LoVo (cell line): ENCODE data around the gene P2RX3.
A peak's percentile ranks its signal among the peaks of the same experiment; 100 is the strongest.
"Not testable (repeated sequence)": the region's sequence is repeated elsewhere in the genome, so short reads cannot be mapped to it uniquely, and the experiment has no call there.

ENCODE experiments used
- DNase-seq: peaks from one replicate; pipeline ENCODE4 v3.0.0-alpha.2; 2016; ENCODE audit warnings: low spot score

Gene P2RX3

GRCh38 chr11:57349491-57350274 lies 11.5 kb downstream of the P2RX3 start:
- peak; percentile 55 for DNase-seq

DNA sequence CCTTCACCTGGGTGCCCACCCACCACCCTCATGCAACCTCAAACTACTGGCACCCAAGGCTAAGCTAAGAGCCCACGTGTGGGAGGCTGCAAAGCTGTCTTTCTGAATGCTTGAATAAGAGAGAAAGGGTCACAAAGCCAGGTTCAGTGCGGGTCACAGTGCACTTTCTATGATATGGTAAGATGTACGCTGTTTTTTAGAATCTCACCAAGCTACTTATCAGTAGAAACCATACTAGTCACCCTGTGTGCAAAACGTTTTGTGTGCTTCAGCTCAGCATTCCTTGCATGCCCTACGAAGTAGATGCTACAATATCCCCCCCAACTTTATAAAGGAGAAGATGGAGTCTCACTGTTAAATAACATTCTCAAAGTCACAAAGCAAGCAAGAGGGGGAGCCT lies 14.9 kb downstream of the P2RX3 start:
- DNase-seq, result no peak

- DNase-seq, result no peak
Measured at GRCh38 chr11:57353446-57353845, 15.3 kb downstream of the P2RX3 start.

DNA sequence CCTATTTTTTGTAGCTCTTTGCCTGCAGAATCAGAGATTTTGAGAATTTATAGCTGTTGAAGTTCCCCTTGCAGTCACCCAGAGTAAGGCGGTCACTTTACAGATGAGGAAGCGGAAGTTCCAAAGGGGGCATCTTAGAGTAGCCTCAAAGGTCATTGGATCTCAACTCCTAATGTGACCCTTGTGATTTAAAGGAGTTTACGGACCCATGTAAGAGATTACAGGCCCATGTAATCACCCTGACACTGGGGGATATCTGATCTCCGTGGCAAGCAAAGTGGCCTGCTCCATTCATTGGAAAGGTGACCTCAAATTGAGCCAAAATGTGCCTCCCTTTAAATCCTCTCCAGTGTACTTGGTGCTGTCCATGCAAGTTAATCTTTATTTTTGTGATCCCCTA lies 15.7 kb downstream of the P2RX3 start:
- no peak for DNase-seq

DNA sequence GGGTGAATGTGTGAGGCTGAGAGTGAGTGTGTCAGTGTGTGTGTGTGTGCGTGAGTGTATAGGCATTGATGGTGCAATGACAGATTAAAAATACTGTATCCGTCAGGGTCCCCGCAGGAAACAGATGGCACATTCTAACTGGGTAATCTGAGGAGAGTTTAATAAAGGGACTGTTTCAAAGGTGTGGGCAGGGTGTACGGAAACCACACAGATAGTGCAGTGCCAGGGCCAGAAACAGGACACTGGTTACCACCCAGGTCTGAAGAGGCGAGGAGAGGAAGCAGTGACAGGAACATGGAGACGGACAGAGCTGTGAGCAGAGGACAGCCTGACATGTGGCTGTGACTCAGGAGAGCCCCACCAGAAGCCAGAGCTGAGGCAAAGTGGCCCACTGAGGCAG lies 16.5 kb downstream of the P2RX3 start:
- no peak for DNase-seq

DNA sequence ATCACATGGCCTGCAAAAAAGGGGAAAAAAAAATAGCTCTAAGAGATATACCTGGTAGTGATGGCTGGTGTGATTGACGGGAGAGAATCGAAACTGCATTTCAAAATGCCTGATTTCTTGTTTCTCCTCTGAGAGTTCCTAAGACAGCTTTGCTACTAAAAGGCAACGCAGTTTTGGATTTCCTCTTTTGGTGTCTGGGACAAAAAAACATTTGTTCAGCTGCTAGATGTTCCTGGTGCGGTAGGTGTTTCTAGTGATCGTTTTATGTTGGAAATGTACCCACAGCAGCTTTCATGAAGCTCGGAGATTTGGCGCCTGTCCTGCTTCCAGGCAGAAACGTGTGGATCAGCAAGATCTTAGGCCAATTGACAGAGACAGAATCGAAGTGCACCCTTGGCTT lies 18.1 kb downstream of the P2RX3 start:
- no peak for DNase-seq

- DNase-seq, result no peak
Measured at GRCh38 chr11:57357310-57357709, 19.2 kb downstream of the P2RX3 start.

- no peak for DNase-seq
Measured at GRCh38 chr11:57357856-57358255, 19.7 kb downstream of the P2RX3 start.

- no peak for DNase-seq
Measured at GRCh38 chr11:57358543-57358961, 20.4 kb downstream of the P2RX3 start.

DNA sequence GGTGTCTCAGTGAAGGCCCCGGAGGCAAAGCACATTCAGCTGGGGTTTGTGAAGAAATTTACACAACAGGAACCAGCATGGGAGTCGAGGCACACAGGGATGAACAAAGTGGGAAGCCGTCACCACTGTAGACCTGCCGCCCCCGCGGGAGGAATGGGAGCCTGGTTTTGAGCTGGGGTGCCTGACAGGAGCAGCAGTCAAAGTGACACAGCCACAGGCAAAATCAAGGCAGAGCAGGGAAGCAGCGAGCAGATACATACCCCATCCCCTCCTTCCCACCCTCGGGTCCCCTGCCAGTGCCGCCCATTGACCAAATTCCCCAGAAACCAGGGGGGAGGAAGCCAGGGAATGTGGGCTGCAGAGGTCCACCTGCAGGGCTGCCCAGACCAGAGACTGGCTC lies 20.8 kb downstream of the P2RX3 start:
- no peak for DNase-seq

DNA sequence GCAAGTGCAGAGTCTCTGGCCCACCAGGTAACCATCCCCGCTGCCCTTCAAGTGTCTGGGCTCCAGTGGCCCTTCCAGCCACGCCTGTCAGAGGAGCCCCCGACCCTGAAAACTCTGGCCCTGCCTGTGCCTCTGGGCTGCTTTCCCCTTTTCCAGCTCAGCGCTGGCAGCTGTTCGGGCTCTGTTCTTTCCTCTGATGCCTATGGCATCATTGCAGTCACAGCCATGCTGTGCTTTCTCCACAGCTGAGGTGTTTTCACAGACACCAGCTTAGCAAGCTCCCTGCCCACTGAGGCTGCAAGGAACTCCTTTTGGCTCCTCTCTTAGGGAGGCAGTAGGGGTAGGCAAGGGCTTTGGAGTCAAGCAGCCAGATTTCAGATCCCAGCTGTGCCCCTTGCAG lies 21.2 kb downstream of the P2RX3 start:
- DNase-seq, result no peak

DNA sequence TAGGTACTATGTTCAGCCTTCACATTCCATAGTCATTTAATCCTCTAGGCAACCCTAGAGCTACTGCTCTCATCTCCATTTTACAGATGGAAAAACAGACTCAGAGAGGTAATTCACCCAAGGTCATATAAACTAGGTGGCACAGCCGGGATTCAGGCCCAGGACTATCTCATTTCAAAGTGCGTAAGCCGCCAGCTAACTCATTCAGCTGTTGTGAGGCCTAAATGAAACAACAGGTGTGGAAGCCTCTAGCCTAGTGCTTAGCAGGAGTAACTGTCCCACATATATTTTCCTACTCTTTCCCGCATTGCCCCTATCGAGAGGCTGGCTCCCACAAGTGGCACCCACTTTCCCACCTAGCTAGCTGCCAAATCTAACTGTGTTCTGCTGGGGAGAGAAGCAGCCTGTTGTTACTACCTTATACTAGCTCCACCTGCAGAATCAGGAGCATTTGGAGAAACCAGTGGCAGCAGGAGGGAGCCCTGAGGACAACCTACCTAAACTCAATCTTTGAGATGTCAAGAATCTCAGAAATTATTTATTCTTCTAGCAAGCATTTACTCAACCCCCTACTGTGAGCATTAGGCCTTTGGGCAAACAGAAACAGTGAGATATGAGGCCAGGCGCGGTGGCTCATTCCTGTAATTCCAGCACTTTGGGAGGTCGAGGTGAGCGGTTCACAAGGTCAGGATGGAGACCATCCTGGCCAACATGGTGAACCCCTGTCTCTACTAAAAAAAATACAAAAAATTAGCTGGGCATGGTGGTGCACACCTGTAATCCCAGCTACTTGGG lies 21.9 kb downstream of the P2RX3 start:
- no peak for DNase-seq

DNA sequence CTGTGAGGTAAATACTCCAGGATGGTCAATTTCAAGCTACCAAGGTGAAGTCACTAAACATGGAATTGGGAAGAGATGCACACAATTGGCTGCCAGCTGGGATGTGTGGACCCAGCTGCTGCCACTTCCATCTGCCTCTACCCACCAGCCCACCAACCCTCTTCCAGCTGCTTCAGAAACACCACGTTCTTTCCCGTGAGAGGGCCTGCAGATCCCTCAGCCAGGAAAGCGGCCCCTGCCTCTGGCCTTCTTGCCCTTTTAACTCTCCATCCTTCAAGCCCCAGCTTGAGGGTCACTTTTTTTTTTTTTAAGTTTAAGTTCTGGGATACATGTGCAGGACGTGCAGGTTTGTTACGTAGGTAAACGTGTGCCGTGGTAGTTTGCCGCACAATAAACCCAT lies 22.8 kb downstream of the P2RX3 start:
- no peak for DNase-seq

- not testable (repeated sequence) for DNase-seq
Measured at GRCh38 chr11:57361420-57361819, 23.3 kb downstream of the P2RX3 start.

- no peak for DNase-seq
Measured at GRCh38 chr11:57361926-57362325, 23.8 kb downstream of the P2RX3 start.

DNA sequence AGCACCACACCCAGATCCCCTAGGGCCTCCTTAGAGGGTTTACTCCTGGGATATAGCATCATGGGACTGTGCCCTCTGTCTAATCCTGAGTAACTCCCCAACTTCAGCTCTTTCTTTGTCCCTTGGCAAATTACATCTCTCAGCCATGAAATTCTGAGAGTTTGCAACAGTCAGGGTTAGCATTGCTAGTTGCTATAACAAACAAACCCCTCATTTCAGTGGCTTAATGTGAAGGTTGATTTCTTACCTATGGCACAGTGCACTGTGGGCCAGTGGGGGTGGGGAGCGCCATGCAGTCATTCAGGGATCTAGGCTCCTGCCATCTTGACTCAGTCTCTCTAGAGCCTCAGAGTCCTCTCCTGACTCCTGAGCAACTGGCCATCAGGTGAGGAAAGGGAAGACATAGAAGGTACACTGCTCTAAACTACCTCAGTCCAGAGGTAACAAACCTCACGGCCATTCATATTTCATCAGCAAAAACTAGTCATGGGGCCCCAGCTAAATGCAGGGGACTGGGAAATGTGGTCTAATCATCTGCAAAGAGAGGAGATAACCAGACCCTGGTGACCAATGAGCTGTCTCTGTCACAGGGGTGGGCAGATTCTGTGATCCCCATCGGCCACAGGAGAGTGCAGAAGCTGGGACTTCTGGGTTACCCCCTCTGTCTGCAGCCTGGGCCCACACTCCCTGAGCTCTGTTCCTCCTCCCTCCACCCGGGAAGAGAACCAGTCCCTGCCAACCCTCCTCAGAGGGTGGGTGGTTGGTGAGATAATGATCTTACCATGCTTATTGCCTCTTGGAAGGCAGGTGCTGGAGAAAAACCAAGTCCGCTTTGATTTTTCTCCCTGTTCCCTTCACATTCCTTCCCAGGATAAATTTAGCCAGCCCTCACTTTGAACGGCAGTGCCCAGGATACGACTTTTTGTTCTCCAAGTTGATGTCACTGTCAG lies 25.3 kb downstream of the P2RX3 start:
- no peak for DNase-seq

DNA sequence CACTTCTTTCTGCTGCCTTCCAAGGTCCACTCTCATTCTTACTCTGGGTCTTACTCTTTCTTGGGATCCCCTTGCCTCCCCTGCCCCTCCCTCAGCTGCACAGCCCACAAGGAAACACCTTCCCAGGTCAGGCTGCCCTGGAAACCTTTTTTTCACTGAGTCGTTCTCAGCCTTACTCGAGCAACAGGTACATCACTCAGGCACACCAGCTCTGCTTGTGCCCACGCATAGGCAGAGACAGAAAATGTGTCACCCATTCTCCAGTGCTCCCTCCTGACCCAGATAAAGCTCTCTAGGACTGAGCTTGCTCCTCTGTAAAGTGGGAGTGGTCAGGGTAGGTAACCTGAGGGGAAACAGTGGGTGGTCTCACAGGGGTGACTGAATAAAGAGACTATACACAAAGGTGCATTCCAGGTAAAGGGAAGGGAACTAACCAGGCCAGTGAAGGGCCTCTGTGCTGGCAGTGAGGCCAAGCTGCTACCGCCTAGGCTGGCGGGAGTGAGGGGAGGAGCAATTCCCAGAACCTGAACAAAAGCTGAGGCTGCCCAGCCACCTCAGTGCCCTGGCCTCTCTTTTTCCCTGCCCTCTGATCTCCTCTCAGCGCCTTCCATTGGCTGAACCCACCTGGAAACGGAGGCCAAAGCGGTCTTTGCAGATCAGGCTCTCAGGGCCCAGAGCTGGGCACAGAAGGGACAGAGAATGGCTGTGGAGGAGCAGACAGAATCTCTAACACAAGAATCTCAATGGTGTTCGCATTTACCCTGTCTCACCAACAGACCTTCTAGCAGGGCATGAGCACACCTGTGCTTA lies 26.9 kb downstream of the P2RX3 start:
- no peak for DNase-seq

DNA sequence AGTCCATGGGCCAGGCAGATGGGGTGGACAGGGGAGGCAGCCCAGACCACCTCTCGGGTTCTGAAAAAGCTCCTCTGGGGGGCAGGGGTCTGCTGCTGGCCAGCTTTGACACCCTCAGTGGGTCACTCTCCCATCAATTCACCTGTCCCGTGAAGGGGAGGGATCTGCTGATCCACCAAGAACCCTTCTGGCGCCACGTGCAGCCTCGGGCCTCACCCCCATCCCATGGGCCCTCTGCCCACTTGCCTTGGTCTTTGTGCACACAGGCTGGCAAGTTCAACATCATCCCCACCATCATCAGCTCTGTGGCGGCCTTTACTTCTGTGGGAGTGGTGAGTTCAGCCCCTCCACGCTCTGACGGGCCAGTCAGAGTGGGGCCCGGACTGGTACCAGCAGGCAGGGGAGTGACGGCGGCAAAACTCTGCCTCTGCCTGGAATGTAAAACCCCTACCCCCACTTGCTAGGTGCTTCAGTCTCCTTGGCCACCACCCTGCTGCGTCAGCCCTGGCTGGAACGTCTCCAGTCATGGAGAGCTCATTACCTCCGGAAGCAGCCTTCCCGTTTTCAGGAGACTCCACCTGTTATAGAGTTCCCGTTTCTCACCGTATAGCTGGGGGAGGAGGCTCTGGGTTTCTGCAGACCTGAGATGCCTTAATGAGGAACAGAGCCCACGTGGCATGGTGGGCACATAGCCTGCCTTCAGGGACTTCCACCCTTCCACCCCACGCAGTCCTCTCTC lies 30.1 kb downstream of the P2RX3 start:
- DNase-seq, result no peak

DNA sequence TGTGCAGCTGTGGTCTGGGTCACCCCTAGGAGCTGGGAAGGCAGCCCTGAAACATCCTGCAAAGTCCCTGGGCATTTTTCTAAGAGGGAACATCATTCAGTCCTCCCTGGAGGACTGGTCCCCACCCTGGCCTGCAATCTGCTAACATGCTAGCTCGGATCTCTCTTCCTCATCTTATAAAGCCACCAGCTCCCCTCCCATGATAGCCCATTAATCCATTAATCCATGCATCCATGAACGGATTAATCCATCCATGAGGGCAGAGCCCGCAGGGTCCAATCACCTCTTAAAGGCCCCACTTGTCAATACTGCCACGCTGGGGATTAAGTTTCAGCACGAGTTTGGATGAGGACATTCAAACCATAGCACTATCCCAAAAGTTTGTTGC lies 30.7 kb downstream of the P2RX3 start:
- no peak for DNase-seq

GRCh38 chr11:57370251-57370650 lies 32.1 kb downstream of the P2RX3 start:
- no peak for DNase-seq

GRCh38 chr11:57370941-57371340 lies 32.8 kb downstream of the P2RX3 start:
- no peak for DNase-seq
